Measurements from ENCODE around the gene FETUB.
A peak's percentile ranks its signal among the peaks of the same experiment; 100 is the strongest.

Gene FETUB

GRCh38 chr3:186603159-186603558, 37.0 kb upstream of the FETUB start:
- no peak for TF ChIP-seq JUND (IDR thresholded peaks at IDR 0.05; ENCODE audit: low read depth)
- in situ Hi-C loops (cut with HindIII; ENCODE audit: low pct_unique_long_range_greater_than_20kb, low sequenced_read_pairs), result no loop called here
- DNase-seq (ENCODE audit: low read depth in 1 of 2, low spot score in 1 of 2), result no peak

- DNase-seq (ENCODE audit: low read depth in 1 of 2, low spot score in 1 of 2), result no peak
- no peak for TF ChIP-seq JUND (IDR thresholded peaks at IDR 0.05; ENCODE audit: low read depth)
- in situ Hi-C loops (cut with HindIII; ENCODE audit: low pct_unique_long_range_greater_than_20kb, low sequenced_read_pairs), result no loop called here
Measured at GRCh38 chr3:186605078-186605477, 35.1 kb upstream of the FETUB start.

- no peak for DNase-seq (ENCODE audit: low read depth in 1 of 2, low spot score in 1 of 2)
- TF ChIP-seq JUND (IDR thresholded peaks at IDR 0.05; ENCODE audit: low read depth), result no peak
- in situ Hi-C loops (cut with HindIII; ENCODE audit: low pct_unique_long_range_greater_than_20kb, low sequenced_read_pairs), result no loop called here
Measured at GRCh38 chr3:186605561-186606545, 34.3 kb upstream of the FETUB start.

GRCh38 chr3:186608624-186609215, 31.5 kb upstream of the FETUB start:
- no peak for DNase-seq (ENCODE audit: low read depth in 1 of 2, low spot score in 1 of 2)
- TF ChIP-seq JUND (IDR thresholded peaks at IDR 0.05; ENCODE audit: low read depth), result no peak
- in situ Hi-C loops (cut with HindIII; ENCODE audit: low pct_unique_long_range_greater_than_20kb, low sequenced_read_pairs), result no loop called here

- TF ChIP-seq JUND (IDR thresholded peaks at IDR 0.05; ENCODE audit: low read depth), result no peak
- in situ Hi-C loops (cut with HindIII; ENCODE audit: low pct_unique_long_range_greater_than_20kb, low sequenced_read_pairs), result no loop called here
- peak in 1 of 2 experiments; percentile 67 for DNase-seq (ENCODE audit: low read depth in 1 of 2, low spot score in 1 of 2)
Measured at GRCh38 chr3:186609247-186609868, 30.8 kb upstream of the FETUB start.

GRCh38 chr3:186612065-186612464, 28.1 kb upstream of the FETUB start:
- in situ Hi-C loops (cut with HindIII; ENCODE audit: low pct_unique_long_range_greater_than_20kb, low sequenced_read_pairs), result no loop called here
- no peak for DNase-seq (ENCODE audit: low read depth in 1 of 2, low spot score in 1 of 2)
- TF ChIP-seq JUND (IDR thresholded peaks at IDR 0.05; ENCODE audit: low read depth), result no peak

GRCh38 chr3:186612721-186613636, 27.2 kb upstream of the FETUB start, which contains the start of gene AHSG:
Gene AHSG, plus strand, starts transcription at chr3:186613060. Its CDS starts 82 bp downstream, at chr3:186613142.
- DNase-seq (ENCODE audit: low read depth in 1 of 2, low spot score in 1 of 2), result no peak
- in situ Hi-C loops (cut with HindIII; ENCODE audit: low pct_unique_long_range_greater_than_20kb, low sequenced_read_pairs), result no loop called here
- TF ChIP-seq JUND (IDR thresholded peaks at IDR 0.05; ENCODE audit: low read depth), result no peak

GRCh38 chr3:186613637-186614265, 26.4 kb upstream of the FETUB start:
- in situ Hi-C loops (cut with HindIII; ENCODE audit: low pct_unique_long_range_greater_than_20kb, low sequenced_read_pairs), result no loop called here
- no peak for DNase-seq (ENCODE audit: low read depth in 1 of 2, low spot score in 1 of 2)
- TF ChIP-seq JUND (IDR thresholded peaks at IDR 0.05; ENCODE audit: low read depth), result no peak

GRCh38 chr3:186614266-186614596, 26.0 kb upstream of the FETUB start:
- no peak for TF ChIP-seq JUND (IDR thresholded peaks at IDR 0.05; ENCODE audit: low read depth)
- no peak for DNase-seq (ENCODE audit: low read depth in 1 of 2, low spot score in 1 of 2)
- in situ Hi-C loops (cut with HindIII; ENCODE audit: low pct_unique_long_range_greater_than_20kb, low sequenced_read_pairs), result no loop called here

- TF ChIP-seq JUND (IDR thresholded peaks at IDR 0.05; ENCODE audit: low read depth), result no peak
- DNase-seq (ENCODE audit: low read depth in 1 of 2, low spot score in 1 of 2), result peak; percentile 92 to 93
- in situ Hi-C loops (cut with HindIII; ENCODE audit: low pct_unique_long_range_greater_than_20kb, low sequenced_read_pairs), result no loop called here
Measured at GRCh38 chr3:186614597-186615483, 25.4 kb upstream of the FETUB start.

GRCh38 chr3:186616299-186616617, 23.9 kb upstream of the FETUB start:
- in situ Hi-C loops (cut with HindIII; ENCODE audit: low pct_unique_long_range_greater_than_20kb, low sequenced_read_pairs), result no loop called here
- no peak for DNase-seq (ENCODE audit: low read depth in 1 of 2, low spot score in 1 of 2)
- no peak for TF ChIP-seq JUND (IDR thresholded peaks at IDR 0.05; ENCODE audit: low read depth)
